ENCODE results near the gene RNF32.
"Not testable (repeated sequence)": the region's sequence is repeated elsewhere in the genome, so short reads cannot be mapped to it uniquely, and the experiment has no call there.

The RNF32 gene

DNA sequence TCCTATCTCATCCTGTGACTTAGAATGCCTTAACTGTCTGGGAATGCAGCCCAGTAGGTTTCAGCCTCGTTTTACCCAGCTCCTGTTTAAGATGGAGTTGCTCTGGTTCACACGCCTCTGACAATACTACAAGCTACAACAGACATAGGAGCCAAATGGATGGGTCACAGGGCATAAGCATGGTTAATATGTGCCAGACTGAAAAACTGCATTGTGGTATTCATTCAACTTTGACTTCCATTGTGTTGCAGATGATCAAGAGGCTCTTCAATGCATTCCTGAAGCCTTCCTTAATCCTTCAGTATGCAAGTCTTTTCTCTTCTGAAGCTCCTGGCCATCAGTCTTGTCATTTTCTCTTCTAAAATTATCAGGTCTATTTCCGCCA is 20.3 kb upstream of the RNF32 start:
- TF ChIP-seq GATA1 (IDR thresholded peaks at IDR 0.05; ENCODE audit: low read depth, low read length) (no peak), POLR2A (IDR thresholded peaks at IDR 0.05; ENCODE audit: low read length) (no peak)
- DNase-seq = no peak

DNA sequence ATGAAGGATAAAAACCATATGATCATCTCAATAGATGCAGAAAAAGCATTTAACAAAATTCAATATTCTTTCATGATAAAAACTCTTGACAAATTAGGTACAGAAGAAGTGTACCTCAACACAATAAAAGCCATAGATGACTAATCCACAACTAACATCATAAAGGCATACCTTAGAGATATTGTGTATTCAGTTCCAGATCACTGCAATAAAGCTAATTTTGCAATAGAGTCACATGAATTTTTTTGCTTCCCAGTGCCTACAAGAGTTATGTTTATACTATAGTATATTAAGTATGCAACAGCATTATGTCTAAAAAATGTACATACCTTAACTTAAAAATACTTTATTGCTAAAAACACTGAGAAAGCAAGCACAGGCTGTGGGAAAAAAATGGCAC is 18.9 kb upstream of the RNF32 start:
- TF ChIP-seq GATA1 (IDR thresholded peaks at IDR 0.05; ENCODE audit: low read depth, low read length) = no peak
- no peak for TF ChIP-seq POLR2A (IDR thresholded peaks at IDR 0.05; ENCODE audit: low read length)
- no peak for DNase-seq

DNA sequence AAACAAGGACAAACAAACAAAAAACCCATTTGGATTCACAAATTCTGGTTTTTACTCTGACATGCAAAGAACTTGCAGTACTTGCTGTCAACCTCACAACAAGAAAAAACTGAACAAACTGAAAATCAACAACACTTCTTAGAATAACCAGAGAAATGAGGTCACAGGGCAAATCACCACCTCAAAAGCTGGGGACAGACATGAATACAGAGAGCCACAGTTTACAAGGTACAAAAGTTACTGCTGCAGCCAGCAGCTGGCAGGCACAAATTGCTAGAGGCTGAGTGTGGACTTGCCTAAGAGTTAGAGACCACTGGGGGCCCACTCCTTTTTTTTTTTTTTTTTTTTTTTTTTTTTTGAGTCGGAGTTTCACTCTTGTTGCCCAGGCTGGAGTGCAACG is 15.0 kb upstream of the RNF32 start:
- TF ChIP-seq GATA1 (IDR thresholded peaks at IDR 0.05; ENCODE audit: low read depth, low read length) (no peak), POLR2A (IDR thresholded peaks at IDR 0.05; ENCODE audit: low read length) (no peak)
- DNase-seq = no peak

DNA sequence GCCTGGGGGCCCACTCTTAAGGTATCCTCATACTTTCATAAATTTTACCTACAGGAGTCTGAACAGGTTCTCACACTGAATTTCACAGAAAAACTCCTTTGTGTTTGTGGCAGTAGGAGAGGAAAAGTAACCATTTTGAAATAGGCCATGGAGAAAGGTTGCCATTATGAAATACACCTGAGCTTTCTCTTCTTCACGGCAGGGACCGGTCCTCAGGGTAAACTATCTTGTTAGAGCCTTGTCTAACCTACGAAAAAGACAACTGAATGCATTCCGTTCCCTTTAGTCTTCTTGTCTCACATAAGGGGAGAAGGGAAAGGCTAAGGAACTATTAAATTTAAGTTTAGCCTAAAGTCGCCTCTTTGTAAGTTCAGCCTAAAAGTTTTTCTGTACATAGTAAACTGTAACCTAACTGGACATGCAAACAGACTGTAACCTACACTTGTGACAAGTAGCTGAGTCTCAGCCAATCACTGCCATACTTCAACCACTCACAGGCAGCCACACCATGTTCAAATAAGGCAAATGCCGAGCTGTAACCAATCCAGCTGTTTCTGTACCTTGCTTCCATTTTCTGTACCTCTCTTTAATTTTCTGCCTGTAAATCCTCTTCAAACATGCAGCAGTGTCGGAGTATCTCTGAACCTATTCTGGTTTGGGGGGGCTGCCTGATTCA is 14.2 kb upstream of the RNF32 start:
- DNase-seq = no peak
- TF ChIP-seq GATA1 (IDR thresholded peaks at IDR 0.05; ENCODE audit: low read depth, low read length) (no peak), POLR2A (IDR thresholded peaks at IDR 0.05; ENCODE audit: low read length) (no peak)

DNA sequence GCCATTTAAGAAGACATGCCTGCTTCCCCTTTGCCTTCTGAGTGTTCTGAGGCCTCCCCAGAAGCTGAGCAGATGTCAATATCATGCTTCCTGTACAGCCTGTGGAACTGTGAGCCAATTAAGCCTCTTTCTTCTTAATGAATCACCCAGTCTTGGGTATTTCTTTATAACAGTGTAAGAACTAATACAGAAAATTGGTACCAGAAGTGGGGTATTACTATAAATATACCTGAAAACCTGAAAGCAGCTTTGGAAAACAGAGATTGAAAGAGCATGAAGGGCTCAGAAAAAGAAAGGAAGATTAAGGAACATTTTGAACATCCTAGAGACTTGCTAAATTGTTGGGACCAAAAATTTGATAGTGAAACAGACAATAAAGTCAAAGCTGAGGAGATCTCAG is 12.0 kb upstream of the RNF32 start:
- DNase-seq = no peak
- TF ChIP-seq GATA1 (IDR thresholded peaks at IDR 0.05; ENCODE audit: low read depth, low read length) = no peak
- TF ChIP-seq POLR2A (IDR thresholded peaks at IDR 0.05; ENCODE audit: low read length) = no peak

DNA sequence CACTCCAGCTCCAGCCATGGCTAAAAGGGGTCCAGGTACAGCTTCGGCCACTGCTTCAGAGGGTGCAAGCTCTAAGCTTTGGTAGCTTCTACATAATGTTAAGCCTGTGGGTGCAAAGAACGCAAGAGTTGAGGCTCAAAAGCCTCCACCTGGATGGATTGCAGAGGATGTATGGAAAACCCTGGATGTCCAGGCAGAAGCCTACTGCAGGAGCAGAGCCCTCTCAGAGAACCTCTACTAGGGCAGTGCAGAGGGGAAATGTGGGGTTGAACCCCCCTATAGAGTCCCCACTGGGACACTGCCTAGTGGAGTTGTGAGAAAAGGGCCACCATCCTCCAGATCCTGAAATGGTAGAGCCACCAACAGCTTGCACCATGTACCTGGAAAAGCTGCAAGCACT is 10.7 kb upstream of the RNF32 start:
- TF ChIP-seq POLR2A (IDR thresholded peaks at IDR 0.05; ENCODE audit: low read length) = no peak
- DNase-seq = no peak

DNA sequence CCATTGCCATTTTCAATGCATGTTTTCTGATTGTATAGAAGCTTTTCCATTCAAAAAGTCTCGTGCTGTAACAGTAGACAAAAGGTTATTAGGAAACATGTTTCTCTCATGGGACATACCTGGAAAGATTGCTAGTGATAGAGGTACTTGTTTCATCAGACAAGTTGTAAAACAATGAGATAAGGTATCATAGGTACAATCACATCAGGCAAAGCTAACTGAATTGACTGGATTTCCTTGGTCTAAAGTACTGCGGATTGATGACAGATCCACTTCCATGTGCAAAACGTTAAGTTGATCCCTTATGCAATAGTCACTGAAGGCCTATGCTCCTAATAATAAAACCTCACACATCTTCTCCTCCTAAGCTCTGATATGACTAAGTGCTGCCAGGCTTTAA is 6.5 kb upstream of the RNF32 start:
- TF ChIP-seq POLR2A (IDR thresholded peaks at IDR 0.05; ENCODE audit: low read length) = no peak
- TF ChIP-seq GATA1 (IDR thresholded peaks at IDR 0.05; ENCODE audit: low read depth, low read length) = no peak
- no peak for DNase-seq

DNA sequence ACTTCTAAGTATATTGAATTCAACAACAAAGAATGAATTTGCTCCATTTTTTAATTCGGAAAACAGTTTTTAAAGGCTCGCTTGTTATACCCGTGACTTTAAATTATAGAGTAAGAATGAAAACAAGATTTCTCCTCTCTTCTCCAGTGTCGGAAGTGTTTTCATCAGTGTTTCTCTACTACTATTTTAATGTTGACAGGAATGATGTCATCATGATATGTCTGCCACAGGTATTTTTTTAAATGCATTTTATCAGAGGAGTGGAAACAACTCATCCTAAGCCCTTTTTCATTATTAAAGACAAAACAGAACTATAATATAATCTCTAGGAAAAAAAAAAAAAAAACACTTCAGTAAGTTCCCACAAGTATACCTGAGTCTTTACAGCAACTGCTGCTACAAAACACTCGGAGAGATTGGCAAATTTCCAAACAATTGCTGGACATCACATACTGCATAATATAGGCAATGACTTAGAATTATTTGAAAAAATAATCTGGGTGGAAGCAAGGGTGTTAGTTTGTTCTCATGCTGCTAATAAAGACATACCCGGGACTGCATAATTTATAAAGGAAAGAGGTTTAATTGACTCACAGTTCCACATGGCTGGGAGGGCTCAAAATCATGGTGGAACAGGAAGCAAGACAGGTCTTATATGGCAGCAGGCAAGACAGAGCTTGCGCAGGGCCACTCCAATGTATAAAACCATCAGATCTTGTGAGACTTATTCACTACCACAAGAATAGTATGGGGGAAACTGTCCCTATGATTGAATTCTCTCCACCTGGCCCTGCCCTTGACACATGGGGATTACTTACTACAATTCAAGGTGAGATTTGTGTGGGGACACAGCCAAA is 4.8 kb upstream of the RNF32 start:
- TF ChIP-seq POLR2A (IDR thresholded peaks at IDR 0.05; ENCODE audit: low read length) = no peak
- TF ChIP-seq GATA1 (IDR thresholded peaks at IDR 0.05; ENCODE audit: low read depth, low read length) = no peak
- no peak for DNase-seq

DNA sequence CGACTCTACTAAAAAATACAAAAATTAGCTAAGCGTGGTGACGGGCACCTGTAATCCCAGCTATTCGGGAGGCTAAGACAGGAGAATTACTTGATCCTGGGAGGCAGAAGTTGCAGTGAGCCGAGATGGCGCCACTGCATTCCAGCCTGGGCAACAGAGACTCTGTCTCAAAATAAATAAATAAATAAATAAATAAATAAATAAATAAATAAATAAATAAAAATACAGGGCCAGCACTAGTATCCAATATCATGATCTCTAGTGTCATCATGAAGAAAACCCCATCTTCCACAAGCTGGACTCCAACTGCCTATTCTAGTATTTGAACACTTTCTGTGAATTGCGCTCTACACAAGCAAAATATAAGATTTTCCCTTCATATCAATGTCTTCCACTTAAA is 3.5 kb upstream of the RNF32 start:
- DNase-seq = not testable (repeated sequence)

DNA sequence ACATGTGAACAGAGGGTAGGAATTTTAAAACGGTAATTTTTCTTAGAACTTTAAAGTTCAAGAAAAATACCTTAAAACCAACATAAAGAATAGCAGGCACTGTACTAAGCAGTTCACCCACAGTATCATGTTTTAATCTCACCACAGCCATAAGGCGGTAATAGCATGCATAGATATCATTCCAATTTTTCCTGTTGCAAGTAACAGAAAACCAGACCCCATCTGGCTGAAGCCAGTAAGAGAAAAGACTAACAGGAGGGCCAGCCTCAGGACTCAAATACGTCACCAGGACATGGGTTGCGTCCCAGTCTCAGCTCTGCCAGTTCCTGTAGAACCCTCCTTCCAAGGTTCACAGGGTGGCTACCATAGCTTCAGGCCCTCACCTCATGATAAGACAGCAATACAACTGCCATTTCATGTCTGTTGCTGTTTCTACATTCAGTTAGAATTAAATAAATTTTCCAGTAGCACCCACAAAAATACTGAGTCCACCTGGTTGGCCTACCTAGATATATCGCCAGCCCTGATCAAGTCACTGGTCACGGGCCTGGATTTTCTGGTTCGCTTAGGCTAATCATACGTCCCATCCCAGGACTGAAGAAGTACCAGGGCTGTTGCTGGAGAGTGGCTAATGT is 2.0 kb upstream of the RNF32 start:
- peak in 1 of 2 experiments; percentile 22 for DNase-seq
- TF ChIP-seq POLR2A (IDR thresholded peaks at IDR 0.05; ENCODE audit: low read length) (no peak), GATA1 (IDR thresholded peaks at IDR 0.05; ENCODE audit: low read depth, low read length) (no peak)

DNA sequence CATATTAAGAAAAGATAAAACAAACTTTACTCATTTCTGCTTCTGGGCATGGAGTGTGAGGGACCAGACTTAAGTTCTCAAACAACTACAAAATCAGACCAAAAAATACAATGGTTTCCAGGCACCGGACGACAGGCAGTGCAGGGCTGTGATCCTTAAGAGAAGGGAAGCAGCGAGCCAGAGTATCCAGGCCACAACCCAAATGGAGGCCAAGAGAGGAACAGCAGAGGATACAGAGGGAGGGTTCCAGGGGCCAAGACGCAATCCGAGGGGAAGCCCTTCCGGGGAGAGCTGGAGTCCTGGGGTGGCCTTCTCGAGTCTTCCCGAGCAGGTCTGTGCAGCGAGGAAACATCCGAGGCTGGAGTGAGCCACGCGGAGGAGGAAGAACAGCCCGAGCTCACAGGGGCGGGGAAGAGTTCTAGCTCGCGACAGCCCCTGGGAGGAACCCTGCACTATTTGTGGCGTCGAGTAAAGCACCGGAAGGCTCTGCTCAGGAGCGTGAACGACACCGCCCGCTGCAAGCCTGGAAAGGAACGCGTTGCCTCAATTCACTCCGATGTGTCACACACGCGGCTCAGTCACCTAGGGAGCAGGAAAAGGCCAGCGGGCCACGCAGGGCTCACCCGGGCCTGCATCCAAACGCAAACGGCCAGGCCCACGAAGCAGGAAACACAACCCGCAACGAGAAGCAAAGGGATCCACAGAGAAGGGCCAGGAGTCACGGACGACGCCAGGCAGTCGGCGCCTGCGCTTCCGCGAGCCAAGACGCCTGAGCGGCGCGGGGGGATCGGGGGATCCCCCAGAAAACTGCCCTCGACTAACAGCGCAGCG is 933 bp upstream of the RNF32 start:
- TF ChIP-seq POLR2A (IDR thresholded peaks at IDR 0.05; ENCODE audit: low read length) (no peak), GATA1 (IDR thresholded peaks at IDR 0.05; ENCODE audit: low read depth, low read length) (no peak)
- DNase-seq = peak in 1 of 2 experiments; percentile 54

DNA sequence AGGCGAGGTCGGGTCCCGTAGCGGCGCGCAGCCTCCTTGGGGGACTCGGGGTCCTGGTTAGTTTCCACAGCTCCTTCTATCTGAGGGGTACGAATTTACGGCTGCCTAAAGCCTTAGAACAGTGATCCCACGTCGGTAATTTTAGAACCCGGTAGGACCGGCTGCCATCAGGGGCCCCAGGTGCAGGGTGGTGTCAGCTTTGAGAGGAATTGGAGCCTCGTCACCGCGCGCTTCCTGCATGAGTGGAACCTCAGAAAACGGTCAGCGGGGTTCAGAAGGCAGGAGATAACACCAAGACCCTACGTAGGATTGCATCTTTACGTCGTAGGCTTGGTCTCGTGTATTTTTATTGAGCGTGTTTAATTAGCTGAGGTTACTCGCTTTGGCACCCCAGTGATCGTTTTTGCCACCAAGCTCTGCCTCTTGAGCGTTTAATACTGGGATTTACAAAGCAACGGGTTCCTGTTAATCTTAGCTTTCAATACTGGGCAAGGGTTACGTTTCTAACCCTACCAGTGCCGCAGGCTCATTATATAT is 443 bp downstream of the RNF32 start:
- peak; percentile 48 for TF ChIP-seq POLR2A (IDR thresholded peaks at IDR 0.05; ENCODE audit: low read length)
- no peak for TF ChIP-seq GATA1 (IDR thresholded peaks at IDR 0.05; ENCODE audit: low read depth, low read length)
- peak; percentile 80 to 83 for DNase-seq

DNA sequence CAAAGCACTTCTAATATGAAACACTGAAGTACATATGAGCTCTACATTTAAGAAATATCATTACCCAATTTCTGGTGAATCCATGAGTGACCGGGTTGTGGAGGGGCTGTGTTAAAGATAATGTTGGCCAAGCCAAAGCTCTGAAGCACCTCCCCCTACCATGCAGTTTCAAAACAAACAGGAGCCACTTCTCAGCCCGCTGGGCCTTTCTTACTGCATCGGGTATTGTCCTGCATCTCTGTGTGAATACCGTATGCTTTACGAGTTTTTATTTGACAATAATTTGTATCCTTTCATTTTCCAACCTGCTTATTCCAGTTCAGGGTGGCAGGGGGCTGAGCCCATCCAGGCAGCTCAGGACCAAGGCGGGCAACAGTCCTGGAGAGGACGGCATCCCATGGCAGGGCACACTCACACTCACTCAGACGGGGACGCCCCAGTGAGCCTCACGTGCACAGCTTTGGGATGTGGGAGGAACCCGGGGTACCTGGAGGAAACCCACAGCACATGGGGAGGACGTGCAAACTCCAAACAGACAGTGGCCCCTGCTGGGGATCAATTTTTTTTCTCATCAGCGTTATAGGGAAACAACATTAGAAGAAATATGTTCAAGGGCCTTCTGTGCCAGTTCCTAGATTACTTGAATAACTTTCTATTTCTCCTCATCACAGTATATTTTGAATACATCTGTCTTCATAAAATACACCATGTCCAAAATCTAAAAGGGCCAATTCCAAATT is 1.9 kb downstream of the RNF32 start:
- DNase-seq = no peak
- TF ChIP-seq POLR2A (IDR thresholded peaks at IDR 0.05; ENCODE audit: low read length) (no peak), GATA1 (IDR thresholded peaks at IDR 0.05; ENCODE audit: low read depth, low read length) (no peak)

DNA sequence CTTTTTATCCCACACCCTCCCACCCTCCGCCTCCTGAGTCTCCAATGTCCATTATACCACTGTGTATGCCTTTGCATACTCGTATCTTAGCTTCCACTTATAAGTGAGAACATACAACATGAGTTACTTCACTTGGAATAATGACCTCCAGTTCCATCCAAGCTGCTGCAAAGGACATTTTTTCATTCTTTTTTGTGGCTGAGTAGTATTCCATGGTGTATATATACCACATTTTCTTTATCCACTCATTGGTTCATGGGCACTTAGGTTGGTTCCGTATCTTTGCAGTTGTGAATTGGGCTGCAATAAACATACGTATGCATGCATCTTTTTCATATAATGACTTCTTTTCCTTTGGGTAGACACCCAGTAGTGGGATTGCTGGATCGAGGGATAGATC is 6.8 kb downstream of the RNF32 start:
- DNase-seq = not testable (repeated sequence)
